AG10803 (cell line): Measurements from ENCODE around the gene TP53TG5.

Source experiments
- DNase-seq: peaks from one replicate; pipeline ENCODE4 v3.0.0; 2010; ENCODE audit warnings: low read depth
- H3K4me3 ChIP-seq: 2 replicates; pipeline ENCODE4 v1.5.1; 2011; ENCODE audit warnings: mild to moderate bottlenecking, low read length, control low read depth
- CTCF ChIP-seq: conservative IDR thresholded peaks from 2 replicates; pipeline ENCODE4 v1.5.1; 2011; ENCODE audit warnings: mild to moderate bottlenecking, low read length, control low read depth, inconsistent platforms

TP53TG5 gene

GRCh38 chr20:45409521-45410272, 31.6 kb upstream of the TP53TG5 start:
- no peak for DNase-seq
- TF ChIP-seq CTCF = no peak
- no peak overlapping the region for H3K4me3 ChIP-seq

- no peak for TF ChIP-seq CTCF
- H3K4me3 ChIP-seq = no peak overlapping the region
Measured at GRCh38 chr20:45408646-45409213, 30.6 kb upstream of the TP53TG5 start.

GRCh38 chr20:45407783-45408645, 29.9 kb upstream of the TP53TG5 start, which contains the start of gene DBNDD2:
TSS of gene DBNDD2 (plus strand) at chr20:45408289. CDS start at chr20:45408468, 179 bp downstream.
- DNase-seq = no peak

More at GRCh38 chr20:45408646-45409213, 30.6 kb upstream of the TP53TG5 start:
- DNase-seq = no peak

GRCh38 chr20:45407067-45407745, 29.1 kb upstream of the TP53TG5 start:
- no peak for TF ChIP-seq CTCF
- peak; percentile 28 for DNase-seq
- H3K4me3 ChIP-seq = peak overlapping the region; percentile 72

More at GRCh38 chr20:45407783-45408645, 29.9 kb upstream of the TP53TG5 start, which contains the start of gene DBNDD2:
- no peak for TF ChIP-seq CTCF
- peak within 1 kb of the TSS; percentile 72 for H3K4me3 ChIP-seq

GRCh38 chr20:45406260-45407066, 28.3 kb upstream of the TP53TG5 start:
- no peak for TF ChIP-seq CTCF
- peak; percentile 42 for DNase-seq
- H3K4me3 ChIP-seq = peak overlapping the region; percentile 72
